ENCODE data around the gene MCU.

MCU gene

DNA sequence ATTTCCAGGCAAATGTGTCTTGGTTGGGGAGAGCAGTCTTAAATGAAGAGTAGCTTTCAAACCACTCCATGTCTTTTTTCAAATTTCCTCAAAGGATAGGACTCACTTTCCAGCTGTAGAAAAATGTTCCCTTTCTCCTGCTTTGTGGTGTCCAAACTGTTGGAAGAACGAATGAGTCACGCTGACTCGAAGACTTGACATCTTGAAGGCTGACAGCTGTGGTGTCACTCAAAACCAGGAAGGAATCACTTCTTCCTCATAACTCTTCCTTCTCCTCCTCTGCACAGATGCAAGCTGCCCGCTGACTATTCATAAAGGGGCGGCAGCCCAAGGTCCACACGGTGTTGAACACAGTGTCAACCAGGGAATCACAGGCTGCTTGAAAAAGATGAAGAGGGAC, 243.4 kb downstream of the MCU start:
- TF ChIP-seq, protein P1, sequence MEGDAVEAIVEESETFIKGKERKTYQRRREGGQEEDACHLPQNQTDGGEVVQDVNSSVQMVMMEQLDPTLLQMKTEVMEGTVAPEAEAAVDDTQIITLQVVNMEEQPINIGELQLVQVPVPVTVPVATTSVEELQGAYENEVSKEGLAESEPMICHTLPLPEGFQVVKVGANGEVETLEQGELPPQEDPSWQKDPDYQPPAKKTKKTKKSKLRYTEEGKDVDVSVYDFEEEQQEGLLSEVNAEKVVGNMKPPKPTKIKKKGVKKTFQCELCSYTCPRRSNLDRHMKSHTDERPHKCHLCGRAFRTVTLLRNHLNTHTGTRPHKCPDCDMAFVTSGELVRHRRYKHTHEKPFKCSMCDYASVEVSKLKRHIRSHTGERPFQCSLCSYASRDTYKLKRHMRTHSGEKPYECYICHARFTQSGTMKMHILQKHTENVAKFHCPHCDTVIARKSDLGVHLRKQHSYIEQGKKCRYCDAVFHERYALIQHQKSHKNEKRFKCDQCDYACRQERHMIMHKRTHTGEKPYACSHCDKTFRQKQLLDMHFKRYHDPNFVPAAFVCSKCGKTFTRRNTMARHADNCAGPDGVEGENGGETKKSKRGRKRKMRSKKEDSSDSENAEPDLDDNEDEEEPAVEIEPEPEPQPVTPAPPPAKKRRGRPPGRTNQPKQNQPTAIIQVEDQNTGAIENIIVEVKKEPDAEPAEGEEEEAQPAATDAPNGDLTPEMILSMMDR (conservative IDR thresholded peaks at IDR 0.05): no peak

More for the DNA sequence above, 243.4 kb downstream of the MCU start:
- no peak overlapping the region for H3K27ac ChIP-seq

Data from VCaP (cell line).